ENCODE results near the gene CST2.
"Not testable (repeated sequence)": the region's sequence is repeated elsewhere in the genome, so short reads cannot be mapped to it uniquely, and the experiment has no call there.

CST2 gene

DNA sequence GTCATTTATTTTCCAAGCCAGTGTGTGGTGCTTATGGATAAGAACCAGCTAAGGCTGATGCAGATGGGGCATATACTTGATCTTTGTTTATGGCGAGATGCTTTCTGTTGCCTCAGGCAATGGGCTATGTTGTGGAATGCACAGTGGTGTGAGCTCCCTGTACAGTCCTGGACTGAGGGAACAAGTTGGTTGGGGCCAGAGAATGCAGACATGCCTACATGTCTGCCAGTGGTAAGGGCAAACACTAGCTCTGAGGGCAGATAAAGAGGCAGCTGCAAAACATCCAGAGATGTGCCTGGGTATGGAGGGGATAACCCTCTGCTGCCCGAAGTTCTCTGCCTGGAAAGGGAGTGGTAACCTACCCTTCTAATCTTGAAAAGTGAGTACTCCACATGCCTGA is 16.2 kb downstream of the CST2 start:
- in situ Hi-C loops (cut with MboI; ENCODE audit: low sequenced_read_pairs) = not testable (repeated sequence)

DNA sequence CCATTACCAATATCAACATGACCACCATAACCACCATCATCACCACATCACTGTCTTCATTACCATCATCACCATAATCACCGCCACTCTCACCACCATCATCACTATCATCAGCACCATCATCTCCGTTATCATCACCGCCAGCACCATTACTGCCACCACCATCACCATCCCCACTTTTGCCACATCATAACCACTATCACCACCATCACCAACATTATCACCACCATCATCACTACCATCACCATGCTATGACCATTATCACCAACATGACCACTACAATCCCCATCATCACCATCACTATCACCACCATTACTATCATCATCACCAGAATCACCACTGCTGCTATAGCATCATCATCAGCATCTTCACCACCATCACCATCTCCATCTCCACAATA is 25.7 kb downstream of the CST2 start:
- in situ Hi-C loops (cut with MboI; ENCODE audit: low sequenced_read_pairs) = no loop called here

DNA sequence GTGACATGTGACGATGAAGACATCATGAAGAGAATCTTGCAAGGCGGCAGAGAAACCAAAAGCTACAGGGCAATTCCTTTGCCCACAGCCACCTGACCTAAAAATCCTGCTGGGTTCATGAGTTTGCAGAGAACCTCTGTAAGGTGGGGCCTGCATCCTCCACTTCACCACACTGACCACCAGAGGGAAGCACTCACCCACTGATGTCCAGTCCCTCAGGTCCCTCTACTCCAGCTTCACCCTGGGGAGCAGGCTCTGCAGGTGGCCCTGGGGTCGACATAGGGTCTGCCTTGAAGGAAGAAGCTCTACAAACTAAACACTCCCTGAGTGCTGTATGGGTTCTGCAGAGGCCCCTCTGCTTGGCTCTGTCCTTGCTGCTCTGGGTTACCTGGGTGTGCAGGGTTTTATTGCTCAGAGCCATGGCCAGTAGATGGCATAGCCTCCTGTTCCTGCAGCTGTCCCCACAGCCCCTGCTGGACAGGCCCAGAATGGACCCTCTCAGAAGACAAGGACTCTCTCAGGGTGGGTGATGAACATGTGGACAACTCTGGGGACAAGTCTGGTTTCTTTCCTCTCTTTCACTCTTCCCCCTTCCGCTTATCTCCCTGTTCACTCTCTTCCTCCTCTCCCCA is 27.2 kb downstream of the CST2 start:
- in situ Hi-C loops (cut with MboI; ENCODE audit: low sequenced_read_pairs) = loop anchor here (25.0 kb wide), 1 partner anchor 112 kb away; the partner anchor contains the start of gene CST4

DNA sequence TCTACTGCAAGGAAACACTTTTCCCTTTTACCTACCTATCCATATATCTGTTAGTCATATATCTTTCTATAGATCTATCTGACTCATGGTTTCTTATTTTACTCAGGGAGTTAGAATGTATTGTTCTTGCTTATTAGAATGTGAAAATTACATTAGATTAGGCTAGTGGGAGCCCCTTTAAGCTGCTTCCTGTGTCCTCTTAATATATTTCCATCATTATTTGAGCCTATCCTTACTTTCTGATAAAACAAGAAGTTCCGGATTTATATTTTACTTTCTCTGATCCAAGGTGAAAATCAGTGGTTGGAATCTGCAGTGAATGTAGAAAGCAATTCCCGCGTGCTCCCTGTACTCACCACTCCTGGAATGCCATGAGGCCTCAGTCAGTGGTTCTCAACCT is 31.0 kb downstream of the CST2 start:
- in situ Hi-C loops (cut with MboI; ENCODE audit: low sequenced_read_pairs) = loop anchor here (25.0 kb wide), 1 partner anchor 108 kb away; the partner anchor contains the start of gene CST4

DNA sequence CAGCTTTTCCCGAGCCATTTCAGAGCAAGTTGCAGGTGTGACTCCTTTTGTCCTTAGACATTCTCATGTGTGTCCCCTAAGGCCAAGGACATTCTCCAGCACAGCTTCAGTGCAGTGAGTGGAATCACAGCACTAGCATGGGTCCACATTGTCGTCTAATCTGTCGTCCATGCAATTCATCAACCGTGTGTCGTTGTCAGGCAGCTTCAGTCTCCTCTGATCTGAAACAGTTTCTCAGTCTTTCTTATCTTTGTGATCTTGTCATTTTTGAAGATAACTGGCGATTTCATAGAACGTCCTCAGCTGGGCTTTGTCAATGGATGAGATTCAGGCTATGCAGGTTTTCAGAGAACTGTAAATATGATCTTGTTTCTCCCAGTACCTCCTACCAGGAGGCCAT is 31.7 kb downstream of the CST2 start:
- in situ Hi-C loops (cut with MboI; ENCODE audit: low sequenced_read_pairs) = loop anchor here (25.0 kb wide), 1 partner anchor 108 kb away; the partner anchor contains the start of gene CST4

DNA sequence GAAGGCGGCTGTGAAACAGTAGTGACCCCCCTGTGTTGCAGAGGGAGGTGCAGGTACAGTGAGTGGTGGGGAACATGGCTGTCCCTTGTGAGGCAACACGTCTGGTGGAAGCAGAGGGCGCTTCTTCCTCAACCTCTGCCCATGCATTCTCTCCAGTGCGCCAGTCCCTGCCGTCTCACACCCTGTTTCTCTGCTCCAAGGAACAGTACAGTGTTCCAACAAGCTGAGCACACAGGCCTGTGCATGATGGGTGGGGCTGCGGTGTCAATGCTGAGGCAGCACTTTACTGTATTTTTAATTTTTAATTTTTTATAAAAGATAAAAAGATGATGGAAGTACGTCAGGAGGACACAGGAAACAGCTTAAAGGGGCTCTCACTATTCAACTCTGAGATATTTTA is 32.5 kb downstream of the CST2 start:
- in situ Hi-C loops (cut with MboI; ENCODE audit: low sequenced_read_pairs) = loop anchor here (25.0 kb wide), 1 partner anchor 107 kb away; the partner anchor contains the start of gene CST4

DNA sequence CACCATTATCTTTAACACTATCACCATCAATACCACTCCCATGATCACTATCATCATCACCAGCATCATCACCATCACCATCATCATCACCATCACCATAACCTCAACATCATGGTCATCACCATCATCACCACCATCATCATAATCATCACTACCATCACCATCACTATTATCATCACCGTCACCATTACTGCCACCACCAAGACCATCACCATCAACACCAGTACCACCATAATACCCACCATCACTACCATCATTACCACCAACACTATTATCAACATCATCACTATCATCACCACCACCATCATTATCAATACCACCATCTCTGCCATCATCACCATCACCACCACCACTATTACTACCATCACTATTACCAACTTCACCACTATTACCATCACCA is 43.1 kb downstream of the CST2 start:
- in situ Hi-C loops (cut with MboI; ENCODE audit: low sequenced_read_pairs) = loop anchor here (25.0 kb wide), 1 partner anchor 96 kb away; the partner anchor contains the start of gene CST4

DNA sequence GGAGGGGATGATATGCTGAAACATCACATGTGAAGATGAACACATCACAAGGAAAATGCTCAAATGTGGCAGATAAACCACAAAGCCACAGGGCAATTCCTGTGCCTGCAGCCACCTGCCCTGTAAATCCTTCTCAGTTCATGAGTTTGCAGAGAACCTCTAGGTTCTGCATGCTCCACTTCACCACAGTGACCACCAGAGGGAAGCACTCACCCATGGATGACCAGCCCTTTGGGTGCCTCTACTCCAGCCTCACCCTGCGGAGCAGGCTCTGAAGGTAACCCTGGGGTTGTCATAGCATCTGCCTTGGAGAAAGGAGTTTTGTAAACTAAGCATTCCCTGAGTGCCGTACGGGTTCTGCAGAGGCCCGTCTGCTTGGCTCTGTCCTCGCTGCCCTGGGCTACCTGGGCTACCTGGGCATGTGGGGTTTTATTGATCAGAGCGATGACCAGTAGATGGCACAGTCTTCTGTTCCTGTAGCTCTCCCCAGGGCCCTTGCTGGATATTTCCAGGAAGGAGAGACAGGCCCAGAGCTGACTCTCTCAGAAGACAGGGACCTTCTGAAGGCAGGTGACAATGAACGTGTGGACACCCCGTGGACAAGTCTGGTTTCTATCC is 44.1 kb downstream of the CST2 start:
- in situ Hi-C loops (cut with MboI; ENCODE audit: low sequenced_read_pairs) = loop anchor here (25.0 kb wide), 1 partner anchor 95 kb away; the partner anchor contains the start of gene CST4

DNA sequence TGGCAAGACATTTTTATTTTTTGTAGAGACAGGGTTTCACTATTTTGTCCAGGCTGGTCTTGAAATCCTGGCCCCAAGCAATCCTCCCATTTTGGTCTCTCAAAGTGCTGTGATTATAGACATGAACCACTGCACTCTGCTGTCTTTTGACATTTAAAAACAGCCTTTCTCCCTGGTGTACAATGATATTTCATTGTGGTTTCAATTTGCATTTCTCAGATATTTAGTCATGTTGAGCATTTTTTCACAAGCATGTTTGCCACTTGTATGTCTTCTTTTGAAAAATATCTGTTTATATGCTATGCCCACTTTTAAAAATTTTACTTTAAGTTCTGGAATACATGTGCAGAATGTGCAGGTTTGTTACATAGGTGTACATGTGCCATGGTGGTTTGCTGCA is 47.9 kb downstream of the CST2 start:
- in situ Hi-C loops (cut with MboI; ENCODE audit: low sequenced_read_pairs) = loop anchor here (25.0 kb wide), 1 partner anchor 91 kb away; the partner anchor contains the start of gene CST4

DNA sequence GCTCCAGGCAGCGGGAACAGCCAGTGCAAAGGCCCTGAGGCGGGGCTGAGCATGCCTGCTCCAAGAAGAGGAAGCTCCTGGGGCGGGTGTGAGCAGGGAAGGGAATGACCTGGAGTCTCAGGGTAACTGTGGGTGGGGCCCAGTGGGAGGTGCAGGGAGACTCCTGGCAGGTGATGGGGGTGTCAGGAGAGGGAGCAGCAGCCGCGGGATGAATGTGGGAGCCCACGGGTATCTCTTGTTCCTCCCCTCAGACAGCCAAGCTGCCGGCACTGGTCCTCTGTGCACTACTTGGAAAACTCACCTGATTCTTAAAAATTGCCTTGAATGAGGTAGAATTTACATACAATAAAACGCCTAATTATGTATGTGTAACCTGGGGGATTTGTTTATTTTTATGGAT is 49.1 kb downstream of the CST2 start:
- in situ Hi-C loops (cut with MboI; ENCODE audit: low sequenced_read_pairs) = loop anchor here (25.0 kb wide), 1 partner anchor 90 kb away; the partner anchor contains the start of gene CST4

DNA sequence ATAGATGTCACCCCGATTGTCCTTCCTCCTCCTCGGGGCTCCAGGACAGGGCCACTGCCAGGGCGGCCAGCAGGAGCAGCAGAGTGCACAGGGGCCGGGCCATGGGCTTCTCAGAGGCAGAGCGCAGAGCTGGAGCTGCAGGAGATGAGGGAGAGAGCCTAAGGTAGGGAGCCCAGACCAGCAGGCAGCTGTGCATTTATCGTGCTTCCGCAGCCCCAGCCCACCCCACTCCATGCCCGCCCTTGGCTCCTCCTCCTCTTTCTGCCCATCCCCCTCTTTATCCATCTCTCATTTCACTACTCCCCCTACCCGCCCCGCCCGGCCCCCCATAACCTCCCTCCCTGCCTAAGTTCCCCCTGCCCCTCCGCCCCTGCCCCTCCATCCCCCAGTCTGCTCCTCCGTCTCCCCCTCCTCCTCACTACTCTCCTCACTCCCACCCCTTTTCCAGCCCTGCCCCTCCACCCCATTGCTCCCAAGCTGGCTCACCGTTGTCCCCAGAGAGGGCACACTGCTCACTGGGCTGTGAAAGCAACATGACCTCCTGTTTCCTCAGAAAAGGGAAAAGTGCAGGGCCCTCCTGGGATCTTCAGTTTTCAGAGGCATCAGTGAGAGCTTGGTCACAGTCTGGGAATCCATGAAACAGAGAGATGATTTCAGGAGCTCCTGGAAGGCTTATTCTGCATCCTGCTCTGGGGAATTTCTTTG is 50.3 kb downstream of the CST2 start:
- in situ Hi-C loops (cut with MboI; ENCODE audit: low sequenced_read_pairs) = loop anchor here (25.0 kb wide), 1 partner anchor 89 kb away; the partner anchor contains the start of gene CST4

DNA sequence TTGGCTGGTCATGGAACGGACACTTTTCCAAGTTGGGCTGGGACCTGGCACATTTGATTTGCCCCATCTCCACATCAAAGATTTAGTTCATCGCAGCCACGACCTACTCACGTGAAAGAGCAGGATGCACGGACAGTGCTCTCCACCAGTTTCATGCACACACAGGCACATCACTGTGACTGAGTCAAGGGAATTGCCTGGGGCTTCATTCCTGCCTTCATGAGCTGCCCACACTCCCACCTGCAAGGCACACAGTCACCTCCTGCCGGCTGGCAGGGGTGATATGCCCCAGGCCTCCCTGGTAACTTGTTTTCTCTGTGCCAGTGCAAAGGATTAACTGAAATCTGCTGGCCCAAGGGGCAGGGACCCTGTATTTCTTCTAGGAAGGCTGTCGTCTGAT is 52.4 kb downstream of the CST2 start:
- in situ Hi-C loops (cut with MboI; ENCODE audit: low sequenced_read_pairs) = no loop called here

All from HL-60/S4 treated with retinoic acid at 250 ng/mL for 4 days and 3 days (cell line).